Endometrial microvascular endothelial cells (primary cell): ENCODE results near the gene FGD1. TPM values are rescaled to one million over a fixed set of nuclear protein-coding genes. Genes with fewer than 3 reads are reported as not detected.

ENCODE experiments used
- in situ Hi-C: cut with HindIII; loops from 2 replicates; pipeline ENCODE4 v1.10.0; 2017; ENCODE audit warnings: low sequenced_read_pairs, low pct_unique_long_range_greater_than_20kb; ENCODE audit errors: inconsistent ontology term
- total RNA-seq: library from RNA; depleted of rRNA; stranded (reverse); fragments of >200 nt; gene quantifications from one replicate; pipeline ENCODE4 v1.2.3, GENCODE V29; 2015; ENCODE audit errors: inconsistent ontology term

Gene FGD1
- total RNA-seq, 1 donor from 2014 or later: 9.5 TPM

DNA sequence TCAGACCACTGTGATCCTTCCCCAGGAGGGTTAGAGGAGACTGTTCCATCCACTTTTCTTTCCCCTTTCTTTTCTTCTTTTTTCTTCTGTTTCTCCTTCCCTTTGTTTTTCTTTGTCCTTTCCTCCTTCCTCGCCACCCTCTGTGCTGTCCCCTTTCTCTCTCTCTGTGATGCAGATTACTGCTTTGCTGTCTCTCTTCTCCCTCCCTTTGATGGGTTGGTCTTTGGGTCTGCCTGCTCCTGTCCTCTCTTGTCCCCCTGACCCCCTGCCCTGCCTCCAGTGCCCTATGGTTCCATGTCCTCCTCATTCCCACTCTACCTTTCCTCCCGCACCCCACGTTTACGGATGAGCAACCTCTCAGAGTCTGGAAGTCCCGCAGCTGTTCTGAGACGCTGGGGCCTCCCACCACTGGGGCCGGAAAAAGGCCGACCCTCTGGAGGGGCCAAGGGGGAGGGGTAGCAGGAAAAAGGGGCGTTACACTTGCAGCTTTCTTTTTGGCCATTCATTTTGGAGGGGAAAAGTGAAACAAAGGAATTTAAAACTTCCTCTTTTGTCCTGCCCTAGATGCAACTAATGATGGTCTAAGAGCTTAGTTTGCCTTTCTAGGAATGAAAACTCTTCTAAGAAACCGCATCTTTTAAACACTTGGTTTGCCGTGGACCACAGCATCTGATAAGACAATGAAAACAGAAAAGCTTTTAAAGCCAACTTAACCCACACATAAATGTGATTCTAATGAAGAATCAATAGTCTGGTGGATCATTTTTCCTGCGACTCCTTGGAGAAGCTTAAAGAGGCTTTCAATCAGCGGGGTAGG is 80.3 kb downstream of the FGD1 start:
- in situ Hi-C loops: no loop called here

GRCh38 chrX:54413753-54414152 is 82.3 kb downstream of the FGD1 start:
- in situ Hi-C loops: no loop called here

- in situ Hi-C loops: no loop called here
Observed at GRCh38 chrX:54411732-54412131, 84.3 kb downstream of the FGD1 start.

GRCh38 chrX:54407266-54407665 is 88.8 kb downstream of the FGD1 start:
- in situ Hi-C loops: no loop called here

DNA sequence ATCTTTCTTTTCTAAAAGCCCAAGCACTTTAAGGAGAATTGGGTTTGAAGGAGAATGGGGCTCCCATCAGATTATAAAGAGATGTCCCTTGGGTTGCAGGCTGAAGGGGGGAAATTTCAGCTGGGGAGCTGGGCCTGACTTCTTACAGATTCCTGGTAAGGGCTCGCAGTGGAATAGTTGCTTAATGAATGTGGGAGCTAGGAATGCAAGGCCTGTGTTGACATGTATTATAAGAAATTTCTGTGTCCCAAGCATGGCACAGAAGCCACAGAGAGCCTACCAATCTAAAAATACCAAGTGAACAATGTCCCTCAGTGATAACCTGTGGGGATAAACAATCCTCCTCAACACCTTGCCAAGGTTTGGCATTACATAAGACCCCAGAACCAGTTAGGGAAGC is 98.9 kb downstream of the FGD1 start:
- in situ Hi-C loops: no loop called here

Other genes starting within 250 kb of the FGD1 start
- 0.28 TPM for gene WNK3, start 138.2 kb downstream of the FGD1 start, total RNA-seq
- gene TSR2, start 55.8 kb downstream of the FGD1 start, total RNA-seq: 10.2 TPM
- gene GNL3L, start 34.0 kb upstream of the FGD1 start, total RNA-seq: 42.2 TPM